ENCODE data around the gene C2orf69. TPM values are rescaled to one million over a fixed set of nuclear protein-coding genes. Genes with fewer than 3 reads are reported as not detected.

The C2orf69 gene
- total RNA-seq, 2 experiments from 2014 or later: 14.0 to 17.5 TPM

- TF ChIP-seq EZH2phosphoT487 (IDR thresholded peaks at IDR 0.05; ENCODE audit: borderline replicate concordance, low read depth, low read length) (no peak), CTCF (conservative IDR thresholded peaks at IDR 0.05; ENCODE audit: low read length) (no peak)
- intact Hi-C loops (cut with micrococcal nuclease; ENCODE audit: unreplicated experiment): loop anchor here (10.0 kb wide), 1 partner anchor 75 kb away; no protein-coding TSS in a partner anchor
- Histone ChIP-seq H3K27ac (ENCODE audit: low read depth, low read length, poor library complexity, severe bottlenecking) (no peak overlapping the region), H3K4me3 (ENCODE audit: low read depth, low read length, poor library complexity, severe bottlenecking) (no peak overlapping the region), H3K4me2 (ENCODE audit: low read length) (no peak overlapping the region), H4K20me1 (ENCODE audit: insufficient read depth, low read length) (no peaks in the 10 kb centered on the region), H3K9me2 (ENCODE audit: insufficient read depth, low read length) (no peaks in the 10 kb centered on the region; the same call in 1 of the 2 replicates), H3K9me3 (ENCODE audit: low read length) (peaks cover 7% of the 10 kb centered on the region; the same call in 1 of the 2 replicates), H3K36me3 (ENCODE audit: insufficient read depth, low read length) (no peaks in the 10 kb centered on the region), H3K4me1 (ENCODE audit: insufficient read depth, low read length, poor library complexity, severe bottlenecking) (no peaks in the 10 kb centered on the region), H3K79me2 (ENCODE audit: insufficient read depth, low read depth, low read length) (no peaks in the 10 kb centered on the region), H2AFZ (ENCODE audit: low read length) (no peak overlapping the region)
- no peak for DNase-seq (ENCODE audit: low spot score)
- CTCF ChIA-PET (ENCODE audit: unreplicated experiment): no interaction called here
- POLR2A ChIA-PET: interaction anchor here (0.6 kb wide), 1 partner anchor 349 kb away, joined by 3 read pairs; no protein-coding TSS in a partner anchor
- BruUV-seq (replicated peaks): no TSS peak
These were observed 41.4 kb upstream of the C2orf69 start for GRCh38 chr2:199869653-199870052.

GRCh38 chr2:199870581-199870980, 40.5 kb upstream of the C2orf69 start:
- Histone ChIP-seq H3K27ac (ENCODE audit: low read depth, low read length, poor library complexity, severe bottlenecking) (no peak overlapping the region), H3K4me2 (ENCODE audit: low read length) (no peak overlapping the region), H3K4me3 (ENCODE audit: low read depth, low read length, poor library complexity, severe bottlenecking) (no peak overlapping the region), H3K36me3 (ENCODE audit: insufficient read depth, low read length) (no peaks in the 10 kb centered on the region), H3K4me1 (ENCODE audit: insufficient read depth, low read length, poor library complexity, severe bottlenecking) (no peaks in the 10 kb centered on the region), H3K9me3 (ENCODE audit: low read length) (peaks cover 7% of the 10 kb centered on the region; the same call in 1 of the 2 replicates), H3K79me2 (ENCODE audit: insufficient read depth, low read depth, low read length) (no peaks in the 10 kb centered on the region), H4K20me1 (ENCODE audit: insufficient read depth, low read length) (no peaks in the 10 kb centered on the region), H2AFZ (ENCODE audit: low read length) (no peak overlapping the region), H3K9me2 (ENCODE audit: insufficient read depth, low read length) (no peaks in the 10 kb centered on the region; the same call in 1 of the 2 replicates)
- intact Hi-C loops (cut with micrococcal nuclease; ENCODE audit: unreplicated experiment): no loop called here
- BruUV-seq (replicated peaks): no TSS peak
- POLR2A ChIA-PET: interaction anchor here (0.7 kb wide), 2 partner anchors 58 to 94 kb away, joined by 3 to 7 read pairs; no protein-coding TSS in a partner anchor
- CTCF ChIA-PET (ENCODE audit: unreplicated experiment): no interaction called here
- TF ChIP-seq CTCF (conservative IDR thresholded peaks at IDR 0.05; ENCODE audit: low read length) (no peak), EZH2phosphoT487 (IDR thresholded peaks at IDR 0.05; ENCODE audit: borderline replicate concordance, low read depth, low read length) (no peak)
- DNase-seq (ENCODE audit: low spot score): no peak

GRCh38 chr2:199874209-199874608, 36.9 kb upstream of the C2orf69 start:
- TF ChIP-seq CTCF (conservative IDR thresholded peaks at IDR 0.05; ENCODE audit: low read length): no peak
- TF ChIP-seq EZH2phosphoT487 (IDR thresholded peaks at IDR 0.05; ENCODE audit: borderline replicate concordance, low read depth, low read length): no peak
- no peak overlapping the region for H3K4me2 ChIP-seq (ENCODE audit: low read length)
- no peak for DNase-seq (ENCODE audit: low spot score)
- ChIA-PET POLR2A (no interaction called here), CTCF (ENCODE audit: unreplicated experiment) (no interaction called here)
- no peaks in the 10 kb centered on the region for H3K9me2 ChIP-seq (ENCODE audit: insufficient read depth, low read length)
- BruUV-seq (replicated peaks): no TSS peak
- H3K27ac ChIP-seq (ENCODE audit: low read depth, low read length, poor library complexity, severe bottlenecking): no peak overlapping the region
- H4K20me1 ChIP-seq (ENCODE audit: insufficient read depth, low read length): no peaks in the 10 kb centered on the region
- H3K4me3 ChIP-seq (ENCODE audit: low read depth, low read length, poor library complexity, severe bottlenecking): no peak overlapping the region
- no peaks in the 10 kb centered on the region for H3K4me1 ChIP-seq (ENCODE audit: insufficient read depth, low read length, poor library complexity, severe bottlenecking)
- H3K36me3 ChIP-seq (ENCODE audit: insufficient read depth, low read length): no peaks in the 10 kb centered on the region
- H3K9me3 ChIP-seq (ENCODE audit: low read length): peaks cover 7% of the 10 kb centered on the region; the same call in 1 of the 2 replicates
- no peak overlapping the region for H2AFZ ChIP-seq (ENCODE audit: low read length)
- no peaks in the 10 kb centered on the region for H3K79me2 ChIP-seq (ENCODE audit: insufficient read depth, low read depth, low read length)
- intact Hi-C loops (cut with micrococcal nuclease; ENCODE audit: unreplicated experiment): no loop called here
